Right atrium auricular region (tissue), 2 donors: ENCODE measurements around the gene EFCAB9. TPM values are rescaled to one million over a fixed set of nuclear protein-coding genes. Genes with fewer than 3 reads are reported as not detected.

Experiments used
- DNase-seq: peaks from one replicate; pipeline ENCODE4 v3.0.0-alpha.2; 2019; ENCODE audit warnings: low spot score
- H3K27ac ChIP-seq, 2 donors: fragments of 200-600 bp; sonication (generic); 1 replicate in 1 of 2; 2 replicates in 1 of 2; pipeline ENCODE4 v1.5.1; 2016 to 2019
- H3K27me3 ChIP-seq, 2 donors: fragments of 200-600 bp; sonication (generic); one replicate each; pipeline versions ENCODE4 v1.5.1 to v1.6.0; 2017 to 2019
- H3K36me3 ChIP-seq: fragments of 200-600 bp; sonication (generic); one replicate; pipeline ENCODE4 v1.5.1; 2016
- H3K4me1 ChIP-seq, 2 donors: fragments of 200-600 bp; sonication (generic); one replicate each; pipeline versions ENCODE4 v1.5.1 to v1.6.0; 2017 to 2019
- H3K4me3 ChIP-seq, 2 donors: fragments of 200-600 bp; sonication (generic); 1 replicate in 1 of 2; 2 replicates in 1 of 2; pipeline ENCODE4 v1.5.1; 2017 to 2019; ENCODE audit warnings: mild to moderate bottlenecking in 1 of 2, moderate library complexity in 1 of 2
- H3K9me3 ChIP-seq, 2 donors: fragments of 200-600 bp; sonication (generic); one replicate each; pipeline ENCODE4 v1.5.1; 2019
- total RNA-seq, 2 donors: library from RNA; depleted of rRNA; stranded (reverse); fragments of >200 nt; gene quantifications; one replicate each; pipeline ENCODE4 v1.1.0, GENCODE V29; 2016
- TF ChIP-seq, protein P1 (sequence below), 2 donors: fragments of 200-600 bp; sonication (generic); IDR thresholded peaks; one replicate each; pipeline ENCODE4 v1.5.1; 2019; ENCODE audit warnings: antibody characterized with exemption in 2 of 2

EFCAB9 gene
- not detected for total RNA-seq

GRCh38 chr5:172193872-172194271 is at the start of gene EFCAB9:
EFCAB9 (plus strand) TSS chr5:172194172; CDS start chr5:172194173, 1 bp downstream.
- DNase-seq: no peak
- TF ChIP-seq, protein P1, sequence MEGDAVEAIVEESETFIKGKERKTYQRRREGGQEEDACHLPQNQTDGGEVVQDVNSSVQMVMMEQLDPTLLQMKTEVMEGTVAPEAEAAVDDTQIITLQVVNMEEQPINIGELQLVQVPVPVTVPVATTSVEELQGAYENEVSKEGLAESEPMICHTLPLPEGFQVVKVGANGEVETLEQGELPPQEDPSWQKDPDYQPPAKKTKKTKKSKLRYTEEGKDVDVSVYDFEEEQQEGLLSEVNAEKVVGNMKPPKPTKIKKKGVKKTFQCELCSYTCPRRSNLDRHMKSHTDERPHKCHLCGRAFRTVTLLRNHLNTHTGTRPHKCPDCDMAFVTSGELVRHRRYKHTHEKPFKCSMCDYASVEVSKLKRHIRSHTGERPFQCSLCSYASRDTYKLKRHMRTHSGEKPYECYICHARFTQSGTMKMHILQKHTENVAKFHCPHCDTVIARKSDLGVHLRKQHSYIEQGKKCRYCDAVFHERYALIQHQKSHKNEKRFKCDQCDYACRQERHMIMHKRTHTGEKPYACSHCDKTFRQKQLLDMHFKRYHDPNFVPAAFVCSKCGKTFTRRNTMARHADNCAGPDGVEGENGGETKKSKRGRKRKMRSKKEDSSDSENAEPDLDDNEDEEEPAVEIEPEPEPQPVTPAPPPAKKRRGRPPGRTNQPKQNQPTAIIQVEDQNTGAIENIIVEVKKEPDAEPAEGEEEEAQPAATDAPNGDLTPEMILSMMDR (IDR thresholded peaks at IDR 0.05): no peak
- no peaks in the 10 kb centered on the region for H3K27me3 ChIP-seq
- H3K4me3 ChIP-seq: no peak within 1 kb of the TSS
- no peaks in the 10 kb centered on the region for H3K36me3 ChIP-seq
- H3K4me1 ChIP-seq: peaks cover 0 to 8% of the 10 kb centered on the region in 2 donors
- H3K9me3 ChIP-seq: no peaks in the 10 kb centered on the region
- no peak within 1 kb of the TSS for H3K27ac ChIP-seq

- Histone ChIP-seq H3K9me3 (no peaks in the 10 kb centered on the region), H3K4me1 (peaks cover 0 to 18% of the 10 kb centered on the region in 2 donors), H3K27me3 (no peaks in the 10 kb centered on the region), H3K27ac (peak overlapping the region in 1 of 2 donors; percentile 13), H3K4me3 (no peak overlapping the region), H3K36me3 (no peaks in the 10 kb centered on the region)
- no peak for DNase-seq
- TF ChIP-seq, protein P1 (IDR thresholded peaks at IDR 0.05): no peak
Measured at GRCh38 chr5:172144291-172144815, 49.6 kb upstream of the EFCAB9 start.

DNA sequence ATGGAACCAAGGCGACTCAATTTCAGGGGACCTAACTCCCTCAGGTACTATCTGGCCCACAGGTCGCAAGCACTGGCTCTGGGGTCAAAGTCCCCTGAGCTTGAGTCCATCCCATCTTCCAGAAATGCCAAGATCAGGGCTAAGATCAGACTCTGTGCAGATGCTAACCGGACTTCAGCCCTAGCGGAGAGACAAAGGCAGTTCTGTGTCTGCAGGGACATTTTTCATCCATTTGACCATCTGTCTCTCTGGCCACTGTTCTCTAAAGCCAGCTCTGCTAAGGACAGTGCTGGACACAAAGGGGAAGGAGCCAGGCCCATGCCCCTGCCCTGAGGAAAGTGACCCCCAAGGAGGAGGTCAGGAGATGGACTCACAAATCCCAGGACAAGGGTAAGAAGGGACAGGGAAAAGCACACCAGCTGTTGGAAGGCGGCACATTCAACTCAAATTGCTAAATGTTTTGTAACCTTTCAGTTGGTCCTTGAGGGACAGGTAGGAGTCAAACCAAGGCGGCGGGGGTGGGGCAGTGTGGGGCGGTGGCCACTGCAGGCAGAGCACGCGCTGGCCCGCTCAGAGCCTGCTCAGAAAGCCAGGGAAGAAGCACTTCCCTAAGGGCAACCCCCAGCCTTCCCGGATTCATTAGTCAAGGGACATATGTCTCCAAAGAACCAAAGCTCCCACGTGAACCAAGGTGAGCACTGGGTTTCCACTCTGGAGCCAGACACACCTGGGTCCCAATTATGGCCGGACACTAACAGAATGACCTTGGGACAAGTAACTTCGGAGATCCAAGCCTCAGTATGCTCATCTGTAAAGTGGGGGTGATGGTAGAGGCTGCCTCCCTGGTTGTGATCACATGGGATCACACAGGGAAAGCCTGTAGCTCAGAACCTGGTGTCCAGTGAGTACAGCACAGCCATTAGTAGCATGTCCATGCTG is 48.8 kb upstream of the EFCAB9 start:
- Histone ChIP-seq H3K4me1 (peaks cover 0 to 18% of the 10 kb centered on the region in 2 donors), H3K27ac (no peak overlapping the region)
- TF ChIP-seq, protein P1 (IDR thresholded peaks at IDR 0.05): no peak

DNA sequence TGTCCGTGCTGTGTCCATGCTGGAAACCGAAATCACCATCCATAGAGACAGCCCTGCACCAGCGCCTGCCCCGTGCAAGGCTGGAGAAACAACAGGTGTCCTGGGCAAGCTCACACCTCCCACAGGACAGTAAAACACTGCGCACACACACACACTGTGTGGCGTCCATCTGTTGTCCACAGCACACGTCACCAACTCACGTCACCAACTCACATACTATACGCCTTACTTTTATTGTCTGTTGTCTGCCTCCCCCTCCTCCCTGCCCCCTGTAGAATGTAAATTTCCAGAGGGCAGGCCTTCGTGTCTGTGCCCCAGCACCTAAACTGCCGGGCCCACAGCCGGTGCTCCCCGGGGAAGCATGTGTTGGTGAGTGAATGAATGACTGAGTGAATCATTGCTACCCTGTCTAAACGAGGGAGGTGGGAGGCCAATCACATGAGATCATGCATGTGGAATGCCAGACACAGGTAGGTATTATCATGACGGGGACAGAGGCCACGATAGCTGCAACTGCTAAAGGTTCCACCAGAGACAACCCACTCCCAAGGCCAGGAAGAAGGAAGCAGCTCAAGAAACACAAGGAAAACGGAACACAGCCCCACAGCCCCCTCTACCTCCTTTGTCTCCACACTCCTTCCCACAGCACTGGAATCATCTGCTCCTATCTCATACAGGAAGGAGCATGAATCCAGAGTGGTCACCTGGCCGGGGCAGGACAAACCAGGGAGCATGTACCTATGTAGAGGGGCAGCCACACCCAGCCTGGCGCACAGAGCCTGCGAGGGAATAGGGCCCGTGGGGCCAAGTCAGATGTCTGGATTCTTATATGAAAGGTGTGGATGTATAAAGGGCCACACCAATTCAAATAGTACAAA is 47.9 kb upstream of the EFCAB9 start:
- no peak for DNase-seq
- Histone ChIP-seq H3K36me3 (no peaks in the 10 kb centered on the region), H3K4me1 (peaks cover 0 to 18% of the 10 kb centered on the region in 2 donors), H3K27me3 (no peaks in the 10 kb centered on the region), H3K9me3 (no peaks in the 10 kb centered on the region), H3K4me3 (no peak overlapping the region), H3K27ac (no peak overlapping the region)
- TF ChIP-seq, protein P1 (IDR thresholded peaks at IDR 0.05): no peak

More for the DNA sequence above, 48.8 kb upstream of the EFCAB9 start:
- H3K27me3 ChIP-seq: no peaks in the 10 kb centered on the region
- DNase-seq: no peak
- no peaks in the 10 kb centered on the region for H3K36me3 ChIP-seq
- no peaks in the 10 kb centered on the region for H3K9me3 ChIP-seq
- H3K4me3 ChIP-seq: no peak overlapping the region

DNA sequence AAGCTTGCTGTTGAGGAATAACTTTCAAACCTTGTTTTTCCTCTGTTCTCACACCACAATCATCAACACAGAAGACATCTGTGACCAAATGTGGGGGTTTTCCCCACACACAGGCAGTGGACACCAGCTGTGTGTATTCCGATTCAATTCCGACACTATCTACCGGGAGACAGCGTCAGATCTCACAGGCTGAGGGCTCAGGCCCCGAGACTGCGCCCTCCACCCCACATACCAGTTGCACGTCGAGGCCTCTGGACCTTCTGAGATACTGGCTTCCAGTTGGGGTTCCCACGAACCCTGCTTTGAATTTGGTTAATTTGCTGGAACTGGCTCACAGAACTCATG is 47.3 kb upstream of the EFCAB9 start:
- no peak for DNase-seq
- no peaks in the 10 kb centered on the region for H3K9me3 ChIP-seq
- no peak overlapping the region for H3K27ac ChIP-seq
- TF ChIP-seq, protein P1 (IDR thresholded peaks at IDR 0.05): no peak
- no peaks in the 10 kb centered on the region for H3K36me3 ChIP-seq
- H3K4me3 ChIP-seq: no peak overlapping the region
- peaks cover 0 to 18% of the 10 kb centered on the region in 2 donors for H3K4me1 ChIP-seq
- H3K27me3 ChIP-seq: no peaks in the 10 kb centered on the region
